Adrenal gland (tissue), 12 donors: ENCODE data around the gene ZSCAN5A. TPM values are rescaled to one million over a fixed set of nuclear protein-coding genes. Genes with fewer than 3 reads are reported as not detected.
"Not testable (repeated sequence)": the region's sequence is repeated elsewhere in the genome, so short reads cannot be mapped to it uniquely, and the experiment has no call there.

ENCODE experiments used
- DNase-seq, 7 donors: peaks; one replicate each; pipeline ENCODE4 v3.0.0-alpha.2; 2019 to 2020
- H3K27ac ChIP-seq, 5 donors: fragments of 200-600 bp; sonication (generic) in 4 of 5; 1 replicate in 3 of 5; 2 replicates in 2 of 5; pipeline versions ENCODE4 v1.5.1 to v1.8.0; 2016 to 2020; ENCODE audit warnings: mild to moderate bottlenecking in 1 of 5
- H3K27me3 ChIP-seq: fragments of 200-600 bp; 2 replicates; pipeline ENCODE4 v1.8.0; 2021
- H3K36me3 ChIP-seq, 2 donors: fragments of 200-600 bp; replicated peaks in 1 of 2; 1 replicate in 1 of 2; 2 replicates in 1 of 2; pipeline versions ENCODE4 v1.5.1 to v1.8.0; 2018 to 2022
- H3K4me1 ChIP-seq, 2 donors: fragments of 200-600 bp; replicated peaks in 1 of 2; 1 replicate in 1 of 2; 2 replicates in 1 of 2; pipeline versions ENCODE4 v1.5.1 to v1.8.0; 2018 to 2021
- H3K4me3 ChIP-seq, 4 donors: fragments of 200-600 bp; sonication (generic) in 3 of 4; one replicate each; pipeline ENCODE4 v1.5.1; 2016 to 2018
- H3K9me3 ChIP-seq, 3 donors: fragments of 200-600 bp; sonication (generic) in 1 of 3; replicated peaks in 1 of 3; 1 replicate in 2 of 3; 2 replicates in 1 of 3; pipeline versions ENCODE4 v1.5.1 to v1.8.0; 2016 to 2021
- CTCF ChIP-seq, 6 experiments: fragments of 450-650 bp in 4 of 6; fragments of 200-600 bp in 2 of 6; sonication (generic) in 1 of 6; IDR thresholded peaks; 1 replicate in 5 of 6; 2 replicates in 1 of 6; pipeline versions ENCODE4 v1.5.1 to v1.8.0; 2016 to 2021; ENCODE audit warnings: antibody characterized with exemption in 6 of 6, mild to moderate bottlenecking in 2 of 6, moderate library complexity in 1 of 6
- POLR2A ChIP-seq, 2 donors: fragments of 450-650 bp; IDR thresholded peaks; one replicate each; pipeline ENCODE4 v1.6.1; 2017; ENCODE audit warnings: antibody characterized with exemption in 2 of 2, mild to moderate bottlenecking in 2 of 2, moderate library complexity in 1 of 2
- WGBS, 4 donors: extraction: QIAGEN DNeasy Blood & Tissue Kit in 2 of 4; methylation state at CpG; one replicate each; pipeline versions ENCODE4 v1.1.5 to v1.1.7; 2013 to 2017; 5-methylcytosine and 5-hydroxymethylcytosine counted together
- intact Hi-C, 2 donors: fragments of 100-400 bp; cut with DNase I; formaldehyde crosslinking; loops; one replicate each; pipeline versions ENCODE4 v1.14.1 to v1.15.0; 2022 to 2023
- polyA plus RNA-seq, 3 donors: library from polyadenylated mRNA; stranded (reverse); fragments of 200-250 nt in 2 of 3; fragments of 350-450 nt in 1 of 3; fragmentation: Illumina TruSeq in 1 of 3; extraction: RNeasy Lipid Tissue Mini Kit (QIAGEN cat#74804) in 1 of 3; gene quantifications; one replicate each; pipeline ENCODE4 v1.2.3, GENCODE V29; 2013 to 2014
- total RNA-seq, 9 donors: library from RNA; depleted of rRNA in 4 of 9; stranded (reverse); fragments of >200 nt in 4 of 9; fragments of 120-200 nt in 1 of 9; fragmentation: NEBNext Ultra II Directional in 1 of 9; extraction: Animal tissue kit (Norgen Biotek cat#: 25700) in 1 of 9; gene quantifications; one replicate each; pipeline versions ENCODE4 v1.1.0 to v1.2.4, GENCODE V29; 2013 to 2023
- donor health status: healthy with polysubstance abuse.
- donor health status: Bipolar disorder and iron deficiency.
- donor health status: DM: yes; HTN: yes; CAD: no.
- donor health status: DM: no; HTN: no; CAD: no.
- donor health status: DM: no; HTN: no; CAD: no.
- donor health status: DM: yes; HTN: yes; CAD: no.

ZSCAN5A gene
- total and polyA plus RNA-seq, 12 donors: 4.5 to 20.1 (median 8.1) TPM

- H3K27me3 ChIP-seq: no peaks in the 10 kb centered on the region
- no peak overlapping the region for H3K4me3 ChIP-seq
- no peak overlapping the region for H3K27ac ChIP-seq
- H3K4me1 ChIP-seq: no peaks in the 10 kb centered on the region
- WGBS, 4 donors: 60 to 71% (median 64%) methylated on average over 5 of the region's 5 CpGs
- no peaks in the 10 kb centered on the region for H3K9me3 ChIP-seq
- intact Hi-C loops: loop anchor here in 1 of 2 donors (10.0 kb wide), 1 partner anchor 274 kb away; no protein-coding TSS in a partner anchor
- no peaks in the 10 kb centered on the region for H3K36me3 ChIP-seq
- TF ChIP-seq CTCF (IDR thresholded peaks at IDR 0.05) (no peak), POLR2A (IDR thresholded peaks at IDR 0.05) (no peak)
- no peak for DNase-seq
Observed at GRCh38 chr19:56348289-56348877, 33.7 kb upstream of the ZSCAN5A start.

GRCh38 chr19:56347163-56347778 is 32.6 kb upstream of the ZSCAN5A start:
- no peaks in the 10 kb centered on the region for H3K4me1 ChIP-seq
- no peaks in the 10 kb centered on the region for H3K9me3 ChIP-seq
- no peaks in the 10 kb centered on the region for H3K36me3 ChIP-seq
- H3K4me3 ChIP-seq: no peak overlapping the region
- 70 to 84% (median 75%) methylated on average over 7 of the region's 7 CpGs for WGBS, 4 donors
- no peaks in the 10 kb centered on the region for H3K27me3 ChIP-seq
- no peak overlapping the region for H3K27ac ChIP-seq
- TF ChIP-seq CTCF (IDR thresholded peaks at IDR 0.05) (no peak), POLR2A (IDR thresholded peaks at IDR 0.05) (no peak)
- no peak for DNase-seq
- intact Hi-C loops: loop anchor here in 1 of 2 donors (10.0 kb wide), 1 partner anchor 272 kb away; no protein-coding TSS in a partner anchor

GRCh38 chr19:56341948-56342347 is 27.3 kb upstream of the ZSCAN5A start:
- no peak for DNase-seq
- TF ChIP-seq CTCF (IDR thresholded peaks at IDR 0.05) (no peak), POLR2A (IDR thresholded peaks at IDR 0.05) (no peak)
- Histone ChIP-seq H3K4me1 (no peaks in the 10 kb centered on the region), H3K27ac (no peak overlapping the region), H3K36me3 (no peaks in the 10 kb centered on the region), H3K27me3 (no peaks in the 10 kb centered on the region), H3K9me3 (no peaks in the 10 kb centered on the region), H3K4me3 (no peak overlapping the region)
- intact Hi-C loops: loop anchor here in 1 of 2 donors (10.0 kb wide), 1 partner anchor 267 kb away; no protein-coding TSS in a partner anchor

- H3K27me3 ChIP-seq, intact Hi-C loops, DNase-seq, H3K4me1 ChIP-seq, H3K36me3 ChIP-seq, H3K9me3 ChIP-seq, H3K4me3 ChIP-seq, H3K27ac ChIP-seq: not testable (repeated sequence)
- WGBS, 4 donors: 95 to 100% (median 96%) methylated on average over 6 to 8 of the region's 10 CpGs
Observed at GRCh38 chr19:56339031-56339430, 24.4 kb upstream of the ZSCAN5A start.

- DNase-seq, H3K36me3 ChIP-seq, H3K9me3 ChIP-seq, H3K27ac ChIP-seq, H3K4me3 ChIP-seq, H3K4me1 ChIP-seq, H3K27me3 ChIP-seq, intact Hi-C loops: not testable (repeated sequence)
- 82 to 86% (median 84%) methylated on average over 5 to 8 of the region's 8 CpGs for WGBS, 4 donors
Observed at GRCh38 chr19:56337077-56337476, 22.4 kb upstream of the ZSCAN5A start.

GRCh38 chr19:56335371-56335770 is 20.7 kb upstream of the ZSCAN5A start:
- H3K4me3 ChIP-seq, H3K27ac ChIP-seq, H3K27me3 ChIP-seq, DNase-seq, H3K4me1 ChIP-seq, H3K9me3 ChIP-seq, intact Hi-C loops, H3K36me3 ChIP-seq: not testable (repeated sequence)
